Adipocyte (in vitro differentiated cells): Measurements from ENCODE around the gene CLEC1B.
A peak's percentile ranks its signal among the peaks of the same experiment; 100 is the strongest.
"Not testable (repeated sequence)": the region's sequence is repeated elsewhere in the genome, so short reads cannot be mapped to it uniquely, and the experiment has no call there.

Experiments used
- DNase-seq: peaks from one replicate; pipeline ENCODE4 v3.0.0-alpha.2; 2015; ENCODE audit warnings: low read depth
- H3K27me3 ChIP-seq: replicated peaks from 2 replicates; pipeline ENCODE4 v1.7.0; 2013; ENCODE audit warnings: mild to moderate bottlenecking, low read length, moderate library complexity; ENCODE audit not compliant: control insufficient read depth, insufficient read depth
- H3K36me3 ChIP-seq: 2 replicates; pipeline ENCODE4 v1.7.0; 2013; ENCODE audit warnings: low read length, mild to moderate bottlenecking, moderate library complexity; ENCODE audit not compliant: control insufficient read depth, insufficient read depth, severe bottlenecking
- H3K4me1 ChIP-seq: 2 replicates; pipeline ENCODE4 v1.7.0; 2013; ENCODE audit warnings: mild to moderate bottlenecking, low read length, moderate library complexity; ENCODE audit not compliant: control insufficient read depth, insufficient read depth
- H3K4me3 ChIP-seq: 2 replicates; pipeline ENCODE4 v1.7.0; 2013; ENCODE audit warnings: mild to moderate bottlenecking, low read length, moderate library complexity
- H3K9ac ChIP-seq: 2 replicates; pipeline ENCODE4 v1.7.0; 2013; ENCODE audit warnings: mild to moderate bottlenecking, low read length, moderate library complexity
- H3K9me3 ChIP-seq: 2 replicates; pipeline ENCODE4 v1.7.0; 2013; ENCODE audit warnings: mild to moderate bottlenecking, low read length, moderate library complexity; ENCODE audit not compliant: control insufficient read depth

CLEC1B gene

DNA sequence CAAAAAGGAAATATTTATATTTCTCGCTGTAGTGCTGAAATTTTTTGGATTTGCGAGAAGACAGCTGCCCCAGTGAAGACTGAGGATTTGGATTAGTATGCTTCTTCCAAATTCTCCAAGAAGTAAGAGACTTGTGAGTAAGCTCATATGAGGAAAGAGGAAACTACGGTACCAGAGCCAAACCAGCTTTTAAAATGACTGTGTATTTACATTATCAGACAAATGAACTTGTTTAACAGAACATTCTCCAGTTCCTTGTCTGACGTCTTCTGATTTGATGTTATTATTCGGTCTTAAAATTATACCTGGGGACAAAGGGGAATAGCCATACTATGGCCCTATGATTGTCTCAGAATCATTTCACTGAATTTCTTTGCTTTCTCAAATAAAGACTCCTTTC, 19.5 kb upstream of the CLEC1B start:
- Histone ChIP-seq H3K27me3 (no peaks in the 10 kb centered on the region), H3K4me3 (no peak overlapping the region), H3K36me3 (no peaks in the 10 kb centered on the region), H3K9ac (no peak overlapping the region), H3K9me3 (no peaks in the 10 kb centered on the region), H3K4me1 (peaks cover 3% of the 10 kb centered on the region)
- DNase-seq: no peak

DNA sequence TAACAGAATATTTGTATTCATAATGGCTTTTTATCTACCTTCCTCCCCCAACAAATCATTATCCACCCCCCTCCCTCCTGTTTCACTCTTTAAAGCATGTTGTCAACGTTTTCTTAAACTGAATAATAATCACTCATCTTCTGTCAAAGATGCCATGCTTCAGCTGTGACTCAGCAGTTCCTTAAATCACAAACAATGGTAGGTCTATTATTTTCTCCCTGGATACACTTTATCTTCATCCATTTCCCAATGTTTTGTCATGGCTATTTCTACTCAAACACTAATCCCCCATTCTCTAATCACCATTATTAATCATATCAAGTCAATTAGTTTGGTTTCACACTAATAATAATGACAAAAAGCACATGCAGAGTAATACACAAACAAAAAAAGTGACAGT, 18.0 kb upstream of the CLEC1B start:
- no peak overlapping the region for H3K4me3 ChIP-seq
- H3K36me3 ChIP-seq: no peaks in the 10 kb centered on the region
- H3K9me3 ChIP-seq: no peaks in the 10 kb centered on the region
- no peak overlapping the region for H3K9ac ChIP-seq
- H3K27me3 ChIP-seq: peaks cover under 1% of the 10 kb centered on the region
- H3K4me1 ChIP-seq: peaks cover 3% of the 10 kb centered on the region
- DNase-seq: no peak

DNA sequence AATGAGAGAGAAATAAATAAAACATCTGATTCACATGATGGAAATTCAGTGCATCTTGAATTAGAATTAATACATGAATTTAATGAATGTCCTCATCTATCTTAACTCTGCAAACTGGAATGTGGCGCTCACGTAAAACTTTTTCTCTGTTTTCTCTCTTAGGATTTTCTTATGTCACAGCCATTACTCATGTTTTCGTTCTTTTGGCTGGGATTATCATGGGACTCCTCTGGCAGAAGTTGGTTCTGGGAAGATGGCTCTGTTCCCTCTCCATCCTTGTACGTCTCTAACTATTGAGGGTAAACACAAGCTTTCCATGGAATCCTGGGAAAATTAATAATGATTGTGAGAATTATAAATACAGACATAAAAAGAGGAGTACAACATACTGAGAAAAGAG, 16.5 kb upstream of the CLEC1B start:
- H3K36me3 ChIP-seq: no peaks in the 10 kb centered on the region
- peaks cover 3% of the 10 kb centered on the region for H3K4me1 ChIP-seq
- H3K4me3 ChIP-seq: no peak overlapping the region
- peaks cover 4% of the 10 kb centered on the region for H3K27me3 ChIP-seq
- no peaks in the 10 kb centered on the region for H3K9me3 ChIP-seq
- no peak overlapping the region for H3K9ac ChIP-seq
- no peak for DNase-seq

DNA sequence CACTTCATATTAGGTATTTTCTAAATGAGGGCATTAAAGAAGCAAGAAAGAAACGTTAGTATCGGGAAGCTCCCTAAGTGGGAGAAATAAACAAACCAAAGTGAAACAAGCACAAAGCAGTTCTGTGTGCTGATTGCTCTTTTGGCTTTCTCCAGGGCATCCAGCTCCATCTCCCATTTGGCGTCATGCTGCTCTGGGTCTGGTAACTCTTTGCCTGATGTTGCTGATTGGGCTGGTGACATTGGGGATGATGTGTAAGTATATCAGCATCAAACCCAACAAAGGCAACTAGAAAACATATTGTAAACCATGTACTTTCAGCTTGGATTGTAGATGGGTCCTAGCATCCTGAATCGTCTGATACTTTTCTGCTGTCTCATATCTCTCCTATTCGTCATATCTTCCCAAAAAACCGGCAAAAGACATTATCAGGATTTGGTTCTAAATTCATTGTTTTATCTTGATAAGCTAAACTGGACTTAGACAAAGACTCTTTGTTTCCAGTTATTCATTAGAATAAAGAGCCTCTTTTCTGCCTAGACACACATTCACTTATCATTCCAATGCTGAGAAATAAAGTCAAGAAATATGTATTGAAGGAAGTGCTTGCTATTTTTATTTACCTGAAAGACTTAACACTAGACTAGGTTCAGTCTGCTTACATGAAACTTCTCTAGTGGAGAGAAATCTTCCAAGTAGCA, 13.9 kb upstream of the CLEC1B start:
- Histone ChIP-seq H3K4me1 (peaks cover 3% of the 10 kb centered on the region), H3K36me3 (no peaks in the 10 kb centered on the region), H3K9me3 (no peaks in the 10 kb centered on the region)

DNA sequence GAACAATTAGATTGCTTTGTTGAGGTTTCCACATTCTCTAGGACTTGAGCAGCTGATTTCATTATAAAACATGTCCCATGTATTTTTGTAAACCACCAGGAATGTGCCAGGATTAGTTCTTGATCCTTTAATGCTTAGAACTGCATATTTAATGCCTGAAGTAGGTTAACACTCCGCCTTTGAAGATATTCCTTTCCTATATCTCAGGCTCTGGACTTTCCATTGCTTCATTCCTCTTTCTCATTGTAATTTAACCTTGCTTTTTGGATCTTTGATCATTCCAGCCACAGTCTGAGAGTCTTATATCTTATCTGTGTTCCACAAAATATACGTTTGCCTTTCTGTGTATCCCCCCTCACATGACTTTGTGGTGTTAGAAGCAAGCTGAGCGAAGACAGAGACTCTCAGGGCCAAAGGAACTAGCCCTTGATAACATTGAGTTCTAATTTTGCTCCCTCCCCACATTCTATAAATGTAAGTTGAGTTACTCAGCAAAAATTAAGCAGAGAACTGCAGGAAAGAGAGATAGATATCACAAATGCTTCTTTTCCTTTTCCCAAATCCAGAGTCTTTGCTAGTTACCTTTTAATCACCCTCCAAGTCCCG, 2.4 kb upstream of the CLEC1B start:
- Histone ChIP-seq H3K9ac (no peak overlapping the region), H3K36me3 (no peaks in the 10 kb centered on the region), H3K27me3 (no peaks in the 10 kb centered on the region), H3K4me3 (no peak overlapping the region), H3K4me1 (no peaks in the 10 kb centered on the region), H3K9me3 (peaks cover 5% of the 10 kb centered on the region)
- peak; percentile 16 for DNase-seq

More for the DNA sequence above, 13.9 kb upstream of the CLEC1B start:
- Histone ChIP-seq H3K27me3 (peaks cover 4% of the 10 kb centered on the region), H3K9ac (no peak overlapping the region), H3K4me3 (no peak overlapping the region)
- no peak for DNase-seq

DNA sequence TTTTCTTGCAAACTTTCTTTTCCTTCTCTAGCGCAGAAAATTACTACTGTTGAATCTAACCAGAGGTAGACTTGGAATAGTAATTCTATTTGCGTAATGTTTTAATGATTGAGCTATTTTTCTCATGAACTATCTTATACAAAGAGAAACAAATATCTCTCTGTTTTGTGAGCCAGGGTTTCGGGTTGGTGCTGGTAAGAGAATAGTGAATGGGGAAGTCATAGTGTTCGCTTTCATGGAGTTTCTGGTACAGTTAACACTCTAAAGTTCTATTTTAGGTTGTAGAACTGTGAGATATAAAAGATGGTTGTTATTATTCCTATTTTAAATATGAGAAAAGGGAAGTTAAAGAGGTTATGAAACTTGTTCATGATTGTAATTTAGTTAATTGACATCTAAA, 6.6 kb downstream of the CLEC1B start:
- Histone ChIP-seq H3K9ac (no peak overlapping the region), H3K36me3 (no peaks in the 10 kb centered on the region), H3K9me3 (no peaks in the 10 kb centered on the region), H3K4me1 (no peaks in the 10 kb centered on the region), H3K27me3 (peaks cover 8% of the 10 kb centered on the region), H3K4me3 (no peak overlapping the region)
- no peak for DNase-seq

DNA sequence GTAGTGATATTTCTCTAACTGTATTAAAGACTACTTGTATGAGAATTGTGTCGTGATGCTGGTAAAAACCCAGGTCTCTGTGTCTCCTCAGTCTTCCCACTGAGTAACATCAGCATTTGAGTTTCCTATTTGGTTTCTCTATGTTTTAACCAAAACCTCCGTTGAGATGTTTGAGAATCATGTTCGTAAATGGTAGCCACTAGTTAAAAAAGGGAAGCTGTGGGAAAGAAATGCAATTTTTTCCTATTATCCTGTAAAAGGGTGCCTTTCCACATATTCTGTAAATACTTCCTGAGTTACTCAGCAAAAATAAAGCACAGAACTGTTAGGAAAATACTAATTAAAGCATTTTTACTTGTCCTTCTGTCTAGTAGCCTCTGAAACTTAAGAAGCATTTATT, 7.0 kb downstream of the CLEC1B start:
- Histone ChIP-seq H3K36me3 (no peaks in the 10 kb centered on the region), H3K9me3 (no peaks in the 10 kb centered on the region), H3K27me3 (peaks cover 8% of the 10 kb centered on the region), H3K4me3 (no peak overlapping the region), H3K4me1 (no peaks in the 10 kb centered on the region), H3K9ac (no peak overlapping the region)
- no peak for DNase-seq

DNA sequence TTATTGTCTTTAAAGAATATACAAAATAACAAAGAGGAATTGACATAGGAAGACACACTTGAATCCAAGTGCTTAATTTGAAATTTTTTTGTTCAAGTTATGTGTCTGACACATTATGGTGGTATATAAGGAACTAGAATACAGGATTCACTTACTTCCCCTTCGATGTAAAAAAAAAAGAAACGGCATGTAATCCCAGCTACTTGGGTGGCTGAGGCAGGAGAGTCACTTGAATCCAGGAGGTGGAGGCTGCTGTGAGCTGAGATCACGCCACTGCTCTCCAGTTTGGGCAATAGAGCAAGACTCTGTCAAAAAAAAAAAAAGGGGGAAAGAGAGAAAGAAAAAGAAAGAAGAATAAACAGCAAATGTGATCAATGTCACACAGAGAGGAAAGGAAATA, 18.8 kb downstream of the CLEC1B start:
- H3K9ac ChIP-seq: no peak overlapping the region
- H3K36me3 ChIP-seq: no peaks in the 10 kb centered on the region

DNA sequence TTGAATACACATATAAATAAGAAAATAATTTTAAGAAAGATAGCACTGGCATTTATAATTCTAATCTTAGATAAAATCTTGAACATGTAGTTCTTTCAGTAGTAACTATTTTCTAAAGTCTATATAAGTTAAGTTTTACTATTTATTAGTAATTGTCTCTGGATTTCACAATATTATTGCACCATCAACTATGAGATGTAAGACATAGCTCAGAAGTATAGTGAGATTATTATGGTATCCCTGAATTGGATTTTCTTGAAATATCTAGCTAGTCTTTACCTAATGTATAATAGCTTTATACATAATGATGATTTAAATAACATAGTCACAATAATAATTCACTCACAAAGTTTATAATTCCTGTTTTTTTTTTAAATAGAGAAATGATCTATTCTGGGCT, 21.0 kb downstream of the CLEC1B start:
- no peaks in the 10 kb centered on the region for H3K36me3 ChIP-seq
- peaks cover 3% of the 10 kb centered on the region for H3K27me3 ChIP-seq
- peaks cover 2% of the 10 kb centered on the region for H3K9me3 ChIP-seq
- no peak overlapping the region for H3K9ac ChIP-seq
- no peaks in the 10 kb centered on the region for H3K4me1 ChIP-seq
- no peak for DNase-seq
- no peak overlapping the region for H3K4me3 ChIP-seq

More for the DNA sequence above, 18.8 kb downstream of the CLEC1B start:
- DNase-seq: no peak
- Histone ChIP-seq H3K4me1 (no peaks in the 10 kb centered on the region), H3K27me3 (no peaks in the 10 kb centered on the region), H3K4me3 (no peak overlapping the region), H3K9me3 (peaks cover 2% of the 10 kb centered on the region)

DNA sequence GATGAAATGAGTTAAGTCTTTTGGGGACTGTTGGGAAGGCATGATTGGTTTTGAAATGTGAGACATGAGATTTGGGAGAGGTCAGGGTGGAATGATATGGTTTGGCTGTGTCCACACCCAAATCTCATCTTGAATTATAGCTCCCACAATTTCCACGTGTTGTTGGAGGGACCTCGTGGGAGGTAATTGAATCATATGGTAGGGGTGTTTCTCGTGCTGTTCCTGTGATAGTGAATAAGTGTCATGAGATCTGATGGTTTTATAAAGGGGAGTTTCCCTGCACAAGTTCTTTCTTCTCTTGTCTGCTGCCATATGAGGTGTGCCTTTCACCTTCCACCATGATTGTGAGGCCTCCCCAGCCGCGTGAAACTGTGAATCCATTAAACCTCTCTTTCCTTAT, 22.3 kb downstream of the CLEC1B start:
- H3K4me1 ChIP-seq, DNase-seq, H3K9ac ChIP-seq: not testable (repeated sequence)

DNA sequence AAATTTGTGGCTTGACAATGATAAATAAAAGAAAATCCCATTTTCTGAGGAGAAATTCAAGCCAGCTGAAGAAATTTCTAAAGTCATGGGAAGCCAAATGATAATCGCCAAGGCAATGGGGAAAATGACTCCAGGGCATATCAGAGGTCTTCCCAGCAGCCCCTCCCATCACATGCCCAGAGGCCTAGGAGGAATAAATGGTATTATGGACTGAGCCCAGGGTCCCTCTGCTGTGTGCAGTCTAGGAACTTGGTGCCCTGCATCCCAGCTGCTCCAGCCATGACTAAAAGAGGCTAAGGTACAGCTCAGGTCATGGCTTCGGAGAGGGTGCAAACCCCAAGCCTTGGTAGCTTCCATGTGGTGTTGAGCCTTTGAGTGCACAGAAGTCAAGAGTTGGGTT, 23.3 kb downstream of the CLEC1B start:
- DNase-seq: no peak
- Histone ChIP-seq H3K4me1 (no peaks in the 10 kb centered on the region), H3K36me3 (no peaks in the 10 kb centered on the region), H3K9ac (no peak overlapping the region), H3K4me3 (no peak overlapping the region), H3K27me3 (peaks cover 3% of the 10 kb centered on the region), H3K9me3 (peaks cover 2% of the 10 kb centered on the region)

More for the DNA sequence above, 22.3 kb downstream of the CLEC1B start:
- not testable (repeated sequence) for H3K4me3 ChIP-seq, H3K27me3 ChIP-seq, H3K9me3 ChIP-seq, H3K36me3 ChIP-seq

DNA sequence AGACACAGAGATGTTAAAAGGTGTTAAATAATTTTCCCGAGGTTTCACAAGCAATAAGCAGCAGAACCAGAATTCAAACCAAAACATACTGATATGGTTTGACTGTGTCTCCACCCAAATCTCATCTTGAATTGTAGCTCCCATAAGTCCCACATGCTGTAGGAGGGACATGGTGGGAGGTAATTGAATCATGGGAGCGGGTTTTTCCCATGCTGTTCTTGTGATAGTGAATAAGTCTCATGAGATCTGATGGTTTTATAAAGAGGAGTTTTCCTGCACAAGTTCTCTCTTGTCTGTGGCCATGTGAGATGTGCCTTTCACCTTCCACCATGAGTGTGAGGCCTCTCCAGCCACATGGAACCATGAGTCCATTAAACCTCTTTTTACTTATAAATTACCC, 24.2 kb downstream of the CLEC1B start:
- DNase-seq, H3K4me3 ChIP-seq, H3K27me3 ChIP-seq, H3K9me3 ChIP-seq, H3K9ac ChIP-seq, H3K4me1 ChIP-seq, H3K36me3 ChIP-seq: not testable (repeated sequence)
